ENCODE measurements around the gene HTR6. TPM values are rescaled to one million over a fixed set of nuclear protein-coding genes. Genes with fewer than 3 reads are reported as not detected.

The HTR6 gene
- total and polyA plus RNA-seq, 2 donors (not counting 1 experiment from before 2014, with no cell fraction given) = under 0.01 to 0.02 TPM

DNA sequence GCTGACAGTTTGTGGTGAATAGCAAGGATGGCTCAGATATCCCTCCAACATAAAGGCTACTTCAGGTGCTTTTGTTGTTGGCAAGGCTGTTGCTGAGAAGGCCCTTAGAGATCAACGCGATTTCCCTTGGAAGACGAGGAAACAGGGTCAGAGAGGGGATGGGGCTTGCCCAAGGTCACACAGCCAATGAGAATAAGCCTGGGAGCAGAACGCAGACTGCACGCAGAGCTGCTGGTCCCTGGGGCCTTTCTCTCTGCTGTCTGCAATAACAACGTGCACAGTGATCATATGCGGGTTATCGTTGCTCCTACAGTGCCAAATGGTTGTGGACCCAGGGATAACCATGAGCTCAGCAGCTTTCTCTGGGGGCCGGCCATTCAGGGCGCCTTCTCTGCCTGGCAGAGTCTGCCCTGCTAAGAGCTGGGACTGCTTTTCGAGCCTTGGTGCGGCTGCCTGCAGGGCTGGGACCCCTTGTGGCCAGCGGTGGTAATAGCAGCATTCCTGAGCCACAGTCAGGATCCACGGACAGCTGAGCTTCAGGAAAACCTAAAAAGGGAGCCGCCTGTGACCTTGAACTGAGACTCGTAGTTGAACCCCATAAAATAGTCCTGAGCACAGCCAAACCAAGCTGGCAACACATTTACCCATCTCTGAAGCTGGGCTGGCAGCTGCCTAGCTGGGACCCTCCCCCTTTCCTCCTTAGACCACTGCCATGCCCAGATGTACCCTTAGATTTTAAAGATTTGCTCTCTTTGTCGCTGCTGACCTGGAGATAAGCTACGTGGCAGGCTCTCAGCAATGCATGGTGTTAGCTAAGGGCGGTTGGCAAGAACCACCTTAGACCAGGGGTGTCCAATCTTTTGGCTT lies 39.8 kb downstream of the HTR6 start:
- Histone ChIP-seq H3K4me1 (ENCODE audit: control insufficient read depth, extremely low read depth, insufficient read depth, low read length) (no peaks in the 10 kb centered on the region), H3K27ac (ENCODE audit: insufficient read depth, low read length) (no peak overlapping the region), H3K4me2 (ENCODE audit: extremely low read depth, insufficient read depth, low read length) (no peak overlapping the region), H3K79me2 (ENCODE audit: control insufficient read depth, insufficient read depth, low read length) (no peaks in the 10 kb centered on the region), H4K20me1 (ENCODE audit: control insufficient read depth, extremely low read depth, insufficient read depth, low read length) (no peaks in the 10 kb centered on the region), H3K9me3 (ENCODE audit: control insufficient read depth, insufficient read depth, low read depth, low read length) (no peaks in the 10 kb centered on the region), H3K4me3 (replicated peaks in 1 of 4; ENCODE audit: control extremely low read depth in 1 of 4, insufficient read depth in 1 of 4, low read depth in 3 of 4, low read length in 4 of 4) (no peak overlapping the region), H3K27me3 (ENCODE audit: control insufficient read depth, insufficient read depth, low read length) (no peaks in the 10 kb centered on the region), H3K9ac (ENCODE audit: insufficient read depth, low read length) (no peak overlapping the region), H3K36me3 (ENCODE audit: control insufficient read depth, insufficient read depth, low read length) (no peaks in the 10 kb centered on the region), H2AFZ (ENCODE audit: low read length) (no peak overlapping the region)
- DNase-seq (ENCODE audit: low read depth in 2 of 2) = peak; percentile 63 to 68
- TF ChIP-seq, protein P1, sequence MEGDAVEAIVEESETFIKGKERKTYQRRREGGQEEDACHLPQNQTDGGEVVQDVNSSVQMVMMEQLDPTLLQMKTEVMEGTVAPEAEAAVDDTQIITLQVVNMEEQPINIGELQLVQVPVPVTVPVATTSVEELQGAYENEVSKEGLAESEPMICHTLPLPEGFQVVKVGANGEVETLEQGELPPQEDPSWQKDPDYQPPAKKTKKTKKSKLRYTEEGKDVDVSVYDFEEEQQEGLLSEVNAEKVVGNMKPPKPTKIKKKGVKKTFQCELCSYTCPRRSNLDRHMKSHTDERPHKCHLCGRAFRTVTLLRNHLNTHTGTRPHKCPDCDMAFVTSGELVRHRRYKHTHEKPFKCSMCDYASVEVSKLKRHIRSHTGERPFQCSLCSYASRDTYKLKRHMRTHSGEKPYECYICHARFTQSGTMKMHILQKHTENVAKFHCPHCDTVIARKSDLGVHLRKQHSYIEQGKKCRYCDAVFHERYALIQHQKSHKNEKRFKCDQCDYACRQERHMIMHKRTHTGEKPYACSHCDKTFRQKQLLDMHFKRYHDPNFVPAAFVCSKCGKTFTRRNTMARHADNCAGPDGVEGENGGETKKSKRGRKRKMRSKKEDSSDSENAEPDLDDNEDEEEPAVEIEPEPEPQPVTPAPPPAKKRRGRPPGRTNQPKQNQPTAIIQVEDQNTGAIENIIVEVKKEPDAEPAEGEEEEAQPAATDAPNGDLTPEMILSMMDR (conservative IDR thresholded peaks at IDR 0.05 in 1 of 2, IDR thresholded peaks at IDR 0.05 in 1 of 2; ENCODE audit: low read depth in 1 of 2, low read length in 2 of 2) = peak; percentile 87 to 97
- TF ChIP-seq EZH2 (IDR thresholded peaks at IDR 0.05; ENCODE audit: low read length, missing control alignments) = no peak

DNA sequence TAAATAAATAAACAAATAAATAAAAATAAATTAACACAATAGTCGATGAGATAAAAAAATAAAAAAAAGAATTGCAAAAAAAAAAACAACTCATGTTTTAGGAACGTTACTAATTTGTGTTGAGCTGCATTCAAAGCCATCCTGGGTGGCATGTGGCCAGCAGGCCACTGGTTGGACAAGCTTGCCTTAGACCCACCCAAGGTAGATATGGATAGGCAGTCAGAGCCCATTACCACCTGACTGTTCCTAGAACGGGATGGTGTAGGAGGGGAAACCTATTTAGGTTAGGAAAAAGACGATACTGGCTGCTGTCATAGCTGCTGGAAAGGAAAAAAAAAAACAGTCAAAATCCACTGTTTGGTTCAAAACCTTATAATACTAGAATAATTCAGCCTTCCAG lies 40.8 kb downstream of the HTR6 start:
- no peak overlapping the region for H3K4me2 ChIP-seq (ENCODE audit: extremely low read depth, insufficient read depth, low read length)
- no peaks in the 10 kb centered on the region for H3K27me3 ChIP-seq (ENCODE audit: control insufficient read depth, insufficient read depth, low read length)
- no peak overlapping the region for H2AFZ ChIP-seq (ENCODE audit: low read length)
- no peaks in the 10 kb centered on the region for H3K36me3 ChIP-seq (ENCODE audit: control insufficient read depth, insufficient read depth, low read length)
- TF ChIP-seq, protein P1 (conservative IDR thresholded peaks at IDR 0.05 in 1 of 2, IDR thresholded peaks at IDR 0.05 in 1 of 2; ENCODE audit: low read depth in 1 of 2, low read length in 2 of 2) = no peak
- no peak for TF ChIP-seq EZH2 (IDR thresholded peaks at IDR 0.05; ENCODE audit: low read length, missing control alignments)
- H3K4me1 ChIP-seq (ENCODE audit: control insufficient read depth, extremely low read depth, insufficient read depth, low read length) = no peaks in the 10 kb centered on the region
- no peaks in the 10 kb centered on the region for H3K9me3 ChIP-seq (ENCODE audit: control insufficient read depth, insufficient read depth, low read depth, low read length)
- no peak overlapping the region for H3K27ac ChIP-seq (ENCODE audit: insufficient read depth, low read length)
- no peak overlapping the region for H3K4me3 ChIP-seq (replicated peaks in 1 of 4; ENCODE audit: control extremely low read depth in 1 of 4, insufficient read depth in 1 of 4, low read depth in 3 of 4, low read length in 4 of 4)
- no peaks in the 10 kb centered on the region for H4K20me1 ChIP-seq (ENCODE audit: control insufficient read depth, extremely low read depth, insufficient read depth, low read length)
- no peak for DNase-seq (ENCODE audit: low read depth in 2 of 2)
- H3K9ac ChIP-seq (ENCODE audit: insufficient read depth, low read length) = no peak overlapping the region
- H3K79me2 ChIP-seq (ENCODE audit: control insufficient read depth, insufficient read depth, low read length) = no peaks in the 10 kb centered on the region

DNA sequence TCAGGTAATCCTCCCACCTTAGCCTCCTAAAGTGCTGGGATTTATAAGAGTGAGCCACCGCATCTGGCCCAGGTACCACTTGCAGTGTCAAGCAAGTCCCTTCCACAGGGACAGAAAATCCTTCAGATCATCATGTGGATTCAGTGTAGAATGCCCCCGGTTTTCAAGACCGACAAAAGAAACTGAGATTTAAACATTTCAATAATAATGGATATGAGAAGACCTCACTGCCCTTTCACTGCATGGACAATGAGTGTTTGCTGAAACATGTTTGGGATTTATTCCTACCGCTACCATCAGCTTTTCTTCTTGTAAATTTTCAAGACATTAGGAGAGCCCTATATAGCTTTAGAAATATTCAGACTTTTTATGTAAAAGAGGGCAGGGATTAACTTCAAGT lies 41.5 kb downstream of the HTR6 start:
- Histone ChIP-seq H3K27ac (ENCODE audit: insufficient read depth, low read length) (no peak overlapping the region), H3K27me3 (ENCODE audit: control insufficient read depth, insufficient read depth, low read length) (no peaks in the 10 kb centered on the region), H3K4me2 (ENCODE audit: extremely low read depth, insufficient read depth, low read length) (no peak overlapping the region), H3K36me3 (ENCODE audit: control insufficient read depth, insufficient read depth, low read length) (no peaks in the 10 kb centered on the region), H3K4me3 (replicated peaks in 1 of 4; ENCODE audit: control extremely low read depth in 1 of 4, insufficient read depth in 1 of 4, low read depth in 3 of 4, low read length in 4 of 4) (no peak overlapping the region), H4K20me1 (ENCODE audit: control insufficient read depth, extremely low read depth, insufficient read depth, low read length) (no peaks in the 10 kb centered on the region), H3K9me3 (ENCODE audit: control insufficient read depth, insufficient read depth, low read depth, low read length) (no peaks in the 10 kb centered on the region), H3K9ac (ENCODE audit: insufficient read depth, low read length) (no peak overlapping the region), H3K4me1 (ENCODE audit: control insufficient read depth, extremely low read depth, insufficient read depth, low read length) (no peaks in the 10 kb centered on the region), H2AFZ (ENCODE audit: low read length) (no peak overlapping the region), H3K79me2 (ENCODE audit: control insufficient read depth, insufficient read depth, low read length) (no peaks in the 10 kb centered on the region)
- DNase-seq (ENCODE audit: low read depth in 2 of 2) = no peak
- TF ChIP-seq EZH2 (IDR thresholded peaks at IDR 0.05; ENCODE audit: low read length, missing control alignments) = no peak
- TF ChIP-seq, protein P1 (conservative IDR thresholded peaks at IDR 0.05 in 1 of 2, IDR thresholded peaks at IDR 0.05 in 1 of 2; ENCODE audit: low read depth in 1 of 2, low read length in 2 of 2) = no peak

Data from fibroblast of lung (primary cell).